ENCODE data around the gene PLD4.
"Not testable (repeated sequence)": the region's sequence is repeated elsewhere in the genome, so short reads cannot be mapped to it uniquely, and the experiment has no call there.

PLD4 gene

DNA sequence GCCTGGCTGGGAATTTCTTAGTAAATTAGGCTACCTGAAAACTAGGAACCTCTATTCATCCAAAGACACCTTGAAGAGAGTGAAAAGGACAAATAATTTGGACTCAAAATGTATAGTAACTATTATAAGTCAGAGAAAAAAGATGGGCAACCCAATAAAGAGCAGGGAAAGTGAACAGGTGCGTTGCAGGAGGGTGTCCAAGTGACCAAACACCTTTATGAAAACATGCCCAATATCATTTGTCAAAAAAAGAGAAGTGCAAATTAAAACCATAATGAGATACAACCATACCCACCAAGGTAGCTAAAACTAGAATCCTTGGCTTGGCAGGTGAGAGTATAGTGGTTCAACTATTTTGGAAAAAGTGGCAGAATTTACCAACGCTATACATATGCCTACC lies 24.9 kb upstream of the PLD4 start:
- no peak for DNase-seq (ENCODE audit: low read depth)

- no peak for DNase-seq (ENCODE audit: low read depth)
Measured at GRCh38 chr14:104900639-104901512, 23.8 kb upstream of the PLD4 start.

- DNase-seq (ENCODE audit: low read depth), result no peak
Measured at GRCh38 chr14:104903990-104904389, 20.7 kb upstream of the PLD4 start.

- DNase-seq (ENCODE audit: low read depth), result not testable (repeated sequence)
Measured at GRCh38 chr14:104904650-104905578, 19.8 kb upstream of the PLD4 start.

GRCh38 chr14:104905579-104905933 lies 19.1 kb upstream of the PLD4 start:
- not testable (repeated sequence) for DNase-seq (ENCODE audit: low read depth)

GRCh38 chr14:104908303-104908702 lies 16.4 kb upstream of the PLD4 start:
- no peak for DNase-seq (ENCODE audit: low read depth)

DNA sequence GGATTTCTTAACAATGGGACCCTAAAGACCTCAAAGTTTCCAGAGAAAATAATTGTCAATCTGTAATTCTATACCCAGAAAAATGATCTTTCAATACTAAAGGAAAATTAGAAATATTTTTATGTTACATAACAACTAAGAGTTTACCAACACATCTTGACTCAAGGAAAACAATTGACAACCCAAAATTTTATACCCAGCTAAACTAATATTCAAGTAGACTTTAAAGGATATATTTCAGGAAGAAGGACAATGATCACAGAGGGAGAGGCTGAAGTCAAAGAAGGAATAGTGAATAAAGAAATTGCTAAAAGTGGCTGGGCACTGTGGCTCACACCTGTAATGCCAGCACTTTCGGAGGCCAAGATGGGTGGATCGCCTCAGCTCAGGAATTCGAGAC lies 12.6 kb upstream of the PLD4 start:
- DNase-seq (ENCODE audit: low read depth), result no peak

DNA sequence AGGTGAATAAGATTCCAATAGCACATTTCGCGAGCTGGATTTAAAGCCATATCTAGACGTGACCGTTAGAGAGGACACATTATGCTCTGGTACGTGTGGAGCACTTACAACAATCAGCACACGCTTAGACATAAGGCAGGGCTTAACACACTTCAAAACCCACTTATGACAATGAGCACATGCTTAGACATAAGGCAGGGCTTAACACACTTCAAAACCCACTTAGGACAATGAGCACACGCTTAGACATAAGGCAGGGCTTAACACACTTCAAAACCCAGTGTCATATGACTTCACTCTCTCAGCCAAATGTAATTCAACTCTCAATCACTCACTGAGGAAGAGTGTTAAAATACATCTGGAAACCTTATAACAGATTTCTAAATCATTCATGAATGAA lies 11.2 kb upstream of the PLD4 start:
- no peak for DNase-seq (ENCODE audit: low read depth)

DNA sequence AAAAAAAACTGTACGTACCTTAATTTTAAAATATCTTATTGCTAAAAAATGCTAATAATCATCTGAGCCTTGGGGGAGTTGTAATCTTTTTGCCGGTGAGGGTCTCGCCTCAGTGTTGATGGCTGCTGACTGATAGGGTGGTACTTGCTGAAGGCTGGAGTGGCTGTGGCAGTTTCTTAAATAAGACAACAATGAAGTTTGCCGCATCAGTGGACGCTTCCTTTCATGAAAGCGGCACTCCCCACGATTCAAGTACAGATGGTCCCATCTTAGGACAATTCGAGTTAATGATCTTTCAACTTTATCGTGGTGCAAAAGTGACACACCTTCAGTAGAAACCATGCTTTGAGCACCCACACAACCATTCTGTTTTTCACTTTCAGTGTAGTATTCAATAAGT lies 7.6 kb upstream of the PLD4 start:
- no peak for DNase-seq (ENCODE audit: low read depth)

DNA sequence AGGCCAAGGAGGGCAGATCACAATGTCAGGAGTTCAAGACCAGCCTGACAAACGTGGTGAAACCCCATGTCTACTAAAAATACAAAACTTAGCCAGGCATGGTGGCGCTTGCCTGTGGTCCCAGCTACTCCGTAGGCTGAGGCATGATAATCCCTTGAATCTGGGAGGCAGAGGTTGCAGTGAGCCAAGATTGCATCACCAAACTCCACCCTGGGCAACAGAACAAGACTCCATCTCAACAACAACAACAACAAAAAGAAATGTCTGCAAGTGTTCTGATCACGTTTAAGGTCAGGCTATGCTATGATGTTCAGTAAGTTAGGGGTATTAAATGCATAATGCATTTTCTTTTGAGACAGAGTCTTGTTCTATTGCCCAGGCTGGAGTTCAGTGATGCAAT lies 6.7 kb upstream of the PLD4 start:
- DNase-seq (ENCODE audit: low read depth), result no peak

DNA sequence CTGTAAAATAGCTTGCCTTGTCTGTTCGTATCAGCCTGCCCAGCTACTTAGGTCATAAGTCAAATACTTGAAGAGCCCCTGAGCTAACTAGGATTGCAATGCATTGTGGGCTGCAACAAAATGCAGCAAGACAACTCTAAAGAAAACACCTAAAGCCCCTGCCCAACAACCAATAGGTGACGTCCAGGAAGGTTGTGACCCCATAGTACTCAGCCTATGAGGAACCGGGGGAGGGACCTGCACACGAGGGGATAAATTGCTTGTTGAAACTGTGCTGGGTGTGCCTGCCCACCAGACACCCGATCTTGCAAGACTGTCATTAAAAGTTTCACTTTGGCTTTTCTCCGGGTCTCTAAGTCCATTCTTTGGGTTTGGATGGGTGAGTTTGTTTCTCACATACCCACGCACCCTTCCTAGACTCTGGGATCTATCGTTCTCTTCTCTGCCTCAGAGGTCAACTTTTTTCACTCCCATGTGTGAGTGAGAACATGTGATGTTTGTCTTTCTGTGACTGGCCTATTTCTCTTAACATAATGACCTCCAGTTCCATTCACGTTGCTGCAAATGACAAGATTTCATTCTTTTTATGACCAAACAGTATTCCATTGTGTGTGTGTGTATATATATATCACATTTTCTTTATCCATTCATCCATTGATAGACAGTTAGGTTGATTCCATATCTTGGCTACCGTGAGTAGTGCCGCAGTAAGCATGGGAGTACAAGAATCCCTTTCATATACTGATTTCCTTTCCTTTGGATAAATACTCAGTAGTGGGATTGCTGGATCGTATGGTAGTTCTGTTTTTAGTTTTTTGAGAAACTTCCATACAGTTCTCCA lies 5.3 kb upstream of the PLD4 start:
- not testable (repeated sequence) for DNase-seq (ENCODE audit: low read depth)

GRCh38 chr14:104919993-104920315 lies 4.7 kb upstream of the PLD4 start:
- no peak for DNase-seq (ENCODE audit: low read depth)

GRCh38 chr14:104923640-104924420 lies 849 bp upstream of the PLD4 start:
- DNase-seq (ENCODE audit: low read depth), result no peak

GRCh38 chr14:104925214-104925854 lies 655 bp downstream of the PLD4 start:
- DNase-seq (ENCODE audit: low read depth), result no peak

- no peak for DNase-seq (ENCODE audit: low read depth)
Measured at GRCh38 chr14:104925855-104926609, 1.4 kb downstream of the PLD4 start.

DNA sequence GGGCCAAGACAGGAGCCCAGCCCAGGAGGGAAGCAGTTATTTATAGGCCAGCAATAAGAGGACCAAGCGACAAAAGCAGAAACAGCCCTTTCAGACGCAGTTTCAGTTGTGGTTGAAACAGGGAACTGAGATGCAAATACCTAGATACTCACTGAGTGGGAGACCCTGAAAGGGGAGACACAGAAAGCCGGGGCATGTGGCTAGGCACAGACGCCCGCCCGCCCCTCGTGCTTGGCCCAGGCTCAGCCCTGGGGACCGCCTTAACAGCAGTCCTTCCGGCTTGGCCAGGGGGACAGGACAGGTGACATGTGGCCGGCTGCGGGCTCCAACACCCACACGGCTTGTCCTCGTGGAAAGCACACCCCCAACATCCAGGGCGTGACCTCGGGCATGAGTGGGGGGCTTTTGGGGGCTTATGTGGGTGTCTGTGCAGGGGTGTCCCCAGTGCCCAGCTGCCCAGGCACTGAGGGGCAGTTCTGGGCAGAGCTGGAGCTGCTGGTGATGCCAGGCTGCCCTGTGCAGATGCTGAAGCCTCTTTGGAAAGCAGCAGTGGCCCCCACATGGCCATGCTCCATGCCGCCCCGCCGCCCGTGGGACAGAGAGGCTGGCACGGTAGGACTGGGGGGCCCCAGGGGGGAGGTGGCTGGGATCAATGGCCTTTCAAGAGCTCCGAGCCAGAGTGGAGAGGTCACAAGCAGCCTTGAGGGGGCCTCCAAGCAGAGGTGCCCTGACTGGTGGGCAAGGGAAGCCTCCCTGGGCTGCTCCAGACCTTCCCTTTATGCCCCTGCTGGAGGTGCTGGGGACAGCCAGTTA lies 2.1 kb downstream of the PLD4 start:
- peak; percentile 18 for DNase-seq (ENCODE audit: low read depth)

DNA sequence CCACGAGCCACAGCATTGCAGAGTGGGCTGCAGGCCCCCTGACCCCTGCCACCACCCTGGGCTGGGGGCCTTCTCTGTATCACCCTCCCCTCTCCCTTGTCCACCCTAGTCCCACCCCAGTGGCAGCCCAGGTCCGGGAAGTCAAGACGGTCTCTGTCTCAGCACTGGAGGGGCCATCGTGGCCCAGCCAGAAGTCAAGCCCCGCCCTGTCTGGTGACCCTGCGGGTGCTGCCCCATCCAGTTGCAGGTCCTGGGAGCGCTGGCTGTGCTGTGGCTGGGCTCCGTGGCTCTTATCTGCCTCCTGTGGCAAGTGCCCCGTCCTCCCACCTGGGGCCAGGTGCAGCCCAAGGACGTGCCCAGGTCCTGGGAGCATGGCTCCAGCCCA lies 2.7 kb downstream of the PLD4 start:
- no peak for DNase-seq (ENCODE audit: low read depth)

DNA sequence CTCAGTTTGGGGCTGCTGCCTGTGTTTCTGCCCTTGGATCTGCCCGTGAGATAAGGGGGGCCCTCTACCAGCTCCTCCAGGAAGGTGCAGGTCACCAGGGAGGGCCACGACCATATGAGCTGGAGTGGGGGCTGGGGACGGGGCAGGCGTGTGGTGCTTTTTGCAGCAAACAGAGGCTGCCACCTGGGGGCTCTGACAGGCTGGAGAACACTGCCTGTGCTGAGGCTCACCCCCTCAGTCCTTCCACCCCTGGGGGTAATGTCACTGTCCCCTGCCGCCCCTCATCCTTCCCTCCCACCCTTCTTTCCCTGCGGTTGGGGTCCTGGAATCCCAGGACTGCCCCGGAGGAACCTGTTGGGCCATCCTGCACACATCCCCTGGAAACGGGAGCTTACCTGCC lies 3.2 kb downstream of the PLD4 start:
- DNase-seq (ENCODE audit: low read depth), result no peak

DNA sequence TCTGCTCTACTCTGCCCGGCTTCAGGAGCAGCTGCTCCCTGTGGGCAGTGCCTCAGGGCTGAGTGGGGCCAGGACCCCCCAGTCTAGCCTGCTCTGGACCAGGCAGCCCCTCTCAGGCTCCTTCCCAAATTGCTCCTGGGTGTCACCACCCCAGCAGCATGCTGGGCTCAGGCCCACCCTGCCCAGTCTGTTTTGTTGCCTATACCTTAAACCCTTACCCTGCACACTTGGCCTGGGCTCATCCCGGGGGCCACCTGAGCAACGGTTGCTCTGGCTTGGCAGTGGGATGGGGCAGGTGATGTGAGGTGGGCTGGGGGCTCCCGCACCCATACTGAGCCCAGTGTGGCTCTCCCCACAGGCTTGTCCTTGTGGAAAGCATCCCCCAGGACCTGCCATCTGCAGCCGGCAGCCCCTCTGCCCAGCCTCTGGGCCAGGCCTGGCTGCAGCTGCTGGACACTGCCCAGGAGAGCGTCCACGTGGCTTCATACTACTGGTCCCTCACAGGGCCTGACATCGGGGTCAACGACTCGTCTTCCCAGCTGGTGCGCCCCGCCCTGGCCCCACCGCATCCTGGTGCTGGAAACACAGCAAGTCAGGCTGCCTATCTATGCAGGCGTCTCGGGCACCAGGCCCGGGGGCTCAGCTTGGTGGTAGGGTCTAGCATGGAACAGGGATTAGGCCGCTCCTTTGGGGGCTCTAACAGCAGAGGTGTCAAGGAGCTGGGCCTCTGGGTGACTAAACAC lies 3.9 kb downstream of the PLD4 start:
- DNase-seq (ENCODE audit: low read depth), result no peak
